ENCODE data around the gene KDM3B. TPM values are rescaled to one million over a fixed set of nuclear protein-coding genes. Genes with fewer than 3 reads are reported as not detected.

KDM3B gene
- total and polyA plus RNA-seq, 9 of the 15 experiments (the other 6 are each of a cell fraction or from before 2014, with no cell fraction given) = 13.8 to 62.8 (median 41.9) TPM

DNA sequence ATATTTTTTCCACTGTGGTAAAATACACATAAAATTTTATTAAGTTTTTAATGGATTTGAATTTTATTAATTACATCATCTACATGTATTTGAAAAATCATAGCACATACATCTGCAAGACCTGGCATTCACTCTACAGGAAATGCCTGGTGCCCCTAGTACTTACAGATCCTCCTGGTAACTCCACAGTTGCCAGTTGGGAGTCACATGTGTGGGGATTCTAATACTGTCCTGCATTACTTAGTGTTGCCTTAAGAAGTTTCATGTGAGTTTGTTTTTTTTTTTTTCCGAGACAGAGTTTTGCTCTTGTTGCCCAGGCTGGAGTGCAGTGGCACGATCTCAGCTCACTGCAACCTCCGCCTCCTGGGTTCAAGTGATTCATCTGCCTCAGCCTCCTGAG is 18.1 kb downstream of the KDM3B start:
- no peak overlapping the region for H3K4me3 ChIP-seq
- H3K9me3 ChIP-seq (replicated peaks; ENCODE audit: control insufficient read depth, insufficient read depth, low read depth, low read length) = no peaks in the 10 kb centered on the region
- no peak for DNase-seq (ENCODE audit: extremely low read depth in 1 of 4, low spot score in 3 of 4)
- H3K27me3 ChIP-seq (ENCODE audit: control insufficient read depth in 2 of 2, insufficient read depth in 2 of 2, low read length in 2 of 2) = no peaks in the 10 kb centered on the region
- H3K27ac ChIP-seq (ENCODE audit: extremely low read depth, low read depth, low read length) = no peak overlapping the region
- H3K79me2 ChIP-seq (ENCODE audit: control insufficient read depth, insufficient read depth, low read length) = peaks cover 70% of the 10 kb centered on the region
- in situ Hi-C loops (cut with MboI) (no loop called here), intact Hi-C loops (cut with micrococcal nuclease) (no loop called here)
- BruUV-seq (replicated peaks) = no TSS peak
- no peak overlapping the region for H3K4me2 ChIP-seq (ENCODE audit: insufficient read depth, low read length)
- H2AFZ ChIP-seq (ENCODE audit: low read depth, low read length) = no peak overlapping the region
- peaks cover 7% of the 10 kb centered on the region for H4K20me1 ChIP-seq (replicated peaks; ENCODE audit: control insufficient read depth, insufficient read depth, low read length)
- FAIRE-seq = no peak
- peaks cover 0 to 16% of the 10 kb centered on the region in 2 experiments for H3K4me1 ChIP-seq (replicated peaks in 1 of 2; ENCODE audit: control insufficient read depth in 2 of 2, insufficient read depth in 2 of 2, low read length in 2 of 2)
- ChIA-PET POLR2A (interaction anchor here (0.6 to 0.7 kb wide), 3 partner anchors 17 to 924 kb away, joined by 3 to 4 read pairs (median 3); no protein-coding TSS in a partner anchor), CTCF (ENCODE audit: low intra/inter-chr PET ratio) (interaction anchor here (0.9 kb wide), 1 partner anchor 11 kb away, joined by 3 read pairs; no protein-coding TSS in a partner anchor)
- ATAC-seq = no peak
- H3K36me3 ChIP-seq (ENCODE audit: control insufficient read depth, insufficient read depth, low read length) = peaks cover 30% of the 10 kb centered on the region; the same call in 1 of the 3 replicates
- H3K9ac ChIP-seq (ENCODE audit: insufficient read depth in 1 of 2, low read depth in 2 of 2, low read length in 2 of 2) = no peak overlapping the region
- H3K9me1 ChIP-seq (ENCODE audit: control insufficient read depth, insufficient read depth, low read length) = no peaks in the 10 kb centered on the region
- 100% methylated on average over 1 of the region's 3 CpGs for WGBS (ENCODE audit: insufficient coverage, low coverage, missing lambda C conversion rate)
- TF ChIP-seq SRF (CRISPR knock-in tag; IDR thresholded peaks at IDR 0.05) (no peak), GATA2 (CRISPR knock-in tag; IDR thresholded peaks at IDR 0.05) (no peak), ZKSCAN8 (CRISPR knock-in tag; IDR thresholded peaks at IDR 0.05) (no peak), ZNF764 (CRISPR knock-in tag; IDR thresholded peaks at IDR 0.05; ENCODE audit: low read depth) (no peak), PURB (CRISPR knock-in tag; IDR thresholded peaks at IDR 0.05; ENCODE audit: low read depth) (no peak), SMAD1 (IDR thresholded peaks at IDR 0.05; ENCODE audit: low read depth, low read length, partially characterized antibody) (no peak), DIDO1 (tag; IDR thresholded peaks at IDR 0.05; ENCODE audit: low read depth) (no peak), SMC3 (conservative IDR thresholded peaks at IDR 0.05; ENCODE audit: insufficient read depth, low read depth, low read length) (no peak), BACH1 (tag; IDR thresholded peaks at IDR 0.05) (no peak), EHMT2 (IDR thresholded peaks at IDR 0.05) (no peak), FUS (optimal IDR thresholded peaks at IDR 0.05; ENCODE audit: low read depth, low read length) (no peak), ERF (CRISPR knock-in tag; IDR thresholded peaks at IDR 0.05) (no peak)
- TF ChIP-seq, protein P1, sequence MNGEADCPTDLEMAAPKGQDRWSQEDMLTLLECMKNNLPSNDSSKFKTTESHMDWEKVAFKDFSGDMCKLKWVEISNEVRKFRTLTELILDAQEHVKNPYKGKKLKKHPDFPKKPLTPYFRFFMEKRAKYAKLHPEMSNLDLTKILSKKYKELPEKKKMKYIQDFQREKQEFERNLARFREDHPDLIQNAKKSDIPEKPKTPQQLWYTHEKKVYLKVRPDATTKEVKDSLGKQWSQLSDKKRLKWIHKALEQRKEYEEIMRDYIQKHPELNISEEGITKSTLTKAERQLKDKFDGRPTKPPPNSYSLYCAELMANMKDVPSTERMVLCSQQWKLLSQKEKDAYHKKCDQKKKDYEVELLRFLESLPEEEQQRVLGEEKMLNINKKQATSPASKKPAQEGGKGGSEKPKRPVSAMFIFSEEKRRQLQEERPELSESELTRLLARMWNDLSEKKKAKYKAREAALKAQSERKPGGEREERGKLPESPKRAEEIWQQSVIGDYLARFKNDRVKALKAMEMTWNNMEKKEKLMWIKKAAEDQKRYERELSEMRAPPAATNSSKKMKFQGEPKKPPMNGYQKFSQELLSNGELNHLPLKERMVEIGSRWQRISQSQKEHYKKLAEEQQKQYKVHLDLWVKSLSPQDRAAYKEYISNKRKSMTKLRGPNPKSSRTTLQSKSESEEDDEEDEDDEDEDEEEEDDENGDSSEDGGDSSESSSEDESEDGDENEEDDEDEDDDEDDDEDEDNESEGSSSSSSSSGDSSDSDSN (IDR thresholded peaks at IDR 0.05; ENCODE audit: borderline replicate concordance in 1 of 2, low read depth in 2 of 2, low read length in 2 of 2) = no peak
